ENCODE results near the gene JUN.

JUN gene

DNA sequence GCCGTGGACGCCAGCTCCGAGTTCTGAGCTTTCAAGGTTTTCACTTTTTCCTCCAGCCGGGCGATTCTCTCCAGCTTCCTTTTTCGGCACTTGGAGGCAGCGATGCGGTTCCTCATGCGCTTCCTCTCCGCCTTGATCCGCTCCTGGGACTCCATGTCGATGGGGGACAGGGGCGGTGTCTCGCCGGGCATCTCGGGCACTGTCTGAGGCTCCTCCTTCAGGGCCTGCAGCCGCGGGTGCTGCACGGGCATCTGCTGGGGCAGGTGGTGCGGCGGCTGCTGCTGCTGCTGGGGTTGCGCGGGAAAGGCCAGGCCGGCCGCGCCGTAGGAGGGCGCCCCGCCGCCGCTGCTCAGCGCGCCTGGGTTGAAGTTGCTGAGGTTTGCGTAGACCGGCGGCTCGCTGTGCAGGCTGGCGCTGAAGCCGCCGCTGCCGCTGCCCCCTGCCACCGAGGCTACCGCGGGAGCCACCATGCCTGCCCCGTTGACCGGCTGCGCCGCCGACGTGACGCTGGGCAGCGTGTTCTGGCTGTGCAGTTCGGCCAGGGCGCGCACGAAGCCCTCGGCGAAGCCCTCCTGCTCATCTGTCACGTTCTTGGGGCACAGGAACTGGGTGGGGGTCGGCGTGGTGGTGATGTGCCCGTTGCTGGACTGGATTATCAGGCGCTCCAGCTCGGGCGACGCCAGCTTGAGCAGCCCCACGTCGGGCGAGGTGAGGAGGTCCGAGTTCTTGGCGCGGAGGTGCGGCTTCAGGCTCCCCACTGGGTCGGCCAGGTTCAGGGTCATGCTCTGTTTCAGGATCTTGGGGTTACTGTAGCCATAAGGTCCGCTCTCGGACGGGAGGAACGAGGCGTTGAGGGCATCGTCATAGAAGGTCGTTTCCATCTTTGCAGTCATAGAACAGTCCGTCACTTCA is 1.4 kb downstream of the JUN start:
- TF ChIP-seq, protein P1, sequence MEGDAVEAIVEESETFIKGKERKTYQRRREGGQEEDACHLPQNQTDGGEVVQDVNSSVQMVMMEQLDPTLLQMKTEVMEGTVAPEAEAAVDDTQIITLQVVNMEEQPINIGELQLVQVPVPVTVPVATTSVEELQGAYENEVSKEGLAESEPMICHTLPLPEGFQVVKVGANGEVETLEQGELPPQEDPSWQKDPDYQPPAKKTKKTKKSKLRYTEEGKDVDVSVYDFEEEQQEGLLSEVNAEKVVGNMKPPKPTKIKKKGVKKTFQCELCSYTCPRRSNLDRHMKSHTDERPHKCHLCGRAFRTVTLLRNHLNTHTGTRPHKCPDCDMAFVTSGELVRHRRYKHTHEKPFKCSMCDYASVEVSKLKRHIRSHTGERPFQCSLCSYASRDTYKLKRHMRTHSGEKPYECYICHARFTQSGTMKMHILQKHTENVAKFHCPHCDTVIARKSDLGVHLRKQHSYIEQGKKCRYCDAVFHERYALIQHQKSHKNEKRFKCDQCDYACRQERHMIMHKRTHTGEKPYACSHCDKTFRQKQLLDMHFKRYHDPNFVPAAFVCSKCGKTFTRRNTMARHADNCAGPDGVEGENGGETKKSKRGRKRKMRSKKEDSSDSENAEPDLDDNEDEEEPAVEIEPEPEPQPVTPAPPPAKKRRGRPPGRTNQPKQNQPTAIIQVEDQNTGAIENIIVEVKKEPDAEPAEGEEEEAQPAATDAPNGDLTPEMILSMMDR (IDR thresholded peaks at IDR 0.05): peak; percentile 26
- Histone ChIP-seq H3K36me3 (no peaks in the 10 kb centered on the region), H3K4me1 (ENCODE audit: control insufficient read depth in 1 of 2, insufficient read depth in 1 of 2, low read depth in 1 of 2, low read length in 1 of 2) (peaks cover 35 to 38% of the 10 kb centered on the region in 2 experiments), H3K9me3 (no peaks in the 10 kb centered on the region), H3K27me3 (peaks cover 94% of the 10 kb centered on the region), H3K27ac (peak overlapping the region; percentile 83), H3K4me3 (ENCODE audit: low read depth in 1 of 2, low read length in 1 of 2) (peak overlapping the region; percentile 74 to 98)

DNA sequence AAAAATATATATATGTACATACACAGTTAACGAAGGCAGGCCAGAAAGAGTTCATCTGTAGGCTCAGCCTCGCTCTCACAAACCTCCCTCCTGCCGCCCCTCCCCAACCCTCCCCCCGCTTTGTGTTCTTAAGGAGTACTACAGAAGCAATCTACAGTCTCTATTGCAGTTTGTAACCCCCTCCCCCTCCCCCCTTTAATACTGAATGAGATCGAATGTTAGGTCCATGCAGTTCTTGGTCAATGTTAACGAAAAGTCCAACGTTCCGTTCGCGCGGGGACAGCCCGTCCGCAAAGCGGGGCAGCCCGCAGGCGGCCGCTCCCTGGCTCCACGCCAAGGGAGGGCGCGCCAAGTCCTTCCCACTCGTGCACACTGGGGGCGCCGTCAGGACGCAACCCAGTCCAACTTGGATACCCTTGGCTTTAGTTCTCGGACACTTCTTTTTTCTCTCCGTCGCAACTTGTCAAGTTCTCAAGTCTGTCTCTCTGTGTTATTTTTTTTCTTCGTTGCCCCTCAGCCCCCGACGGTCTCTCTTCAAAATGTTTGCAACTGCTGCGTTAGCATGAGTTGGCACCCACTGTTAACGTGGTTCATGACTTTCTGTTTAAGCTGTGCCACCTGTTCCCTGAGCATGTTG is 2.2 kb downstream of the JUN start:
- H3K4me3 ChIP-seq (ENCODE audit: low read depth in 1 of 2, low read length in 1 of 2): peak overlapping the region; percentile 74 to 98
- peak overlapping the region; percentile 83 for H3K27ac ChIP-seq
- H3K36me3 ChIP-seq: no peaks in the 10 kb centered on the region
- H3K27me3 ChIP-seq: peaks cover 90% of the 10 kb centered on the region
- TF ChIP-seq, protein P1 (IDR thresholded peaks at IDR 0.05): no peak
- peaks cover 35 to 38% of the 10 kb centered on the region in 2 experiments for H3K4me1 ChIP-seq (ENCODE audit: control insufficient read depth in 1 of 2, insufficient read depth in 1 of 2, low read depth in 1 of 2, low read length in 1 of 2)
- no peaks in the 10 kb centered on the region for H3K9me3 ChIP-seq

DNA sequence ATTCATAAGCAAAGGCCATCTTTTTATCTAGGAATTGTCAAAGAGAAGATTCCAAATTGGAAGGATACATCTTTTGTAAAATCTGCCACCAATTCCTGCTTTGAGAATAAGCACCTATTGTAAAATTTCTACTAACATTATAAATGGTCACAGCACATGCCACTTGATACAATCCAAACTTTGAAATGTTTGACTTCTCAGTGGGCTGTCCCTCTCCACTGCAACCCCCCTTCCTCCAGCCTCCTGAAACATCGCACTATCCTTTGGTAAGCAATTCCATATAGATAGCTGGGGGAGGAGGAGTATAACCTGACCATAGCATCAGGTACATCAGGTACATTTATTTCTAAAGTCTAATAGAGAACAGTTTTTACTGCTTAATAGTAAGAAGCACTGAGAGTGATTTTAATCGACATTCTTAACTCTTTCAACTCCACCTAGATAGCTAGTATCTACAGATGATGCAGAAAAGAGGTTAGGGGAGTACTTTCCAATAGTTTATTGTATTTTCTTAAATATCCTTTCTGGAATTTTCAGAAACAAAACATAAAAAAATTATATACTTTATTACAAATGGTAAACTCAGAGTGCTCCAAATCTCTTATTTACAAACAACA is 2.9 kb downstream of the JUN start:
- H3K4me3 ChIP-seq (ENCODE audit: low read depth in 1 of 2, low read length in 1 of 2): peak overlapping the region in 1 of 2 experiments; percentile 98
- H3K27me3 ChIP-seq: peaks cover 83% of the 10 kb centered on the region
- TF ChIP-seq, protein P1 (IDR thresholded peaks at IDR 0.05): no peak
- no peak overlapping the region for H3K27ac ChIP-seq
- H3K9me3 ChIP-seq: no peaks in the 10 kb centered on the region
- H3K36me3 ChIP-seq: no peaks in the 10 kb centered on the region
- H3K4me1 ChIP-seq (ENCODE audit: control insufficient read depth in 1 of 2, insufficient read depth in 1 of 2, low read depth in 1 of 2, low read length in 1 of 2): peaks cover 35 to 38% of the 10 kb centered on the region in 2 experiments

DNA sequence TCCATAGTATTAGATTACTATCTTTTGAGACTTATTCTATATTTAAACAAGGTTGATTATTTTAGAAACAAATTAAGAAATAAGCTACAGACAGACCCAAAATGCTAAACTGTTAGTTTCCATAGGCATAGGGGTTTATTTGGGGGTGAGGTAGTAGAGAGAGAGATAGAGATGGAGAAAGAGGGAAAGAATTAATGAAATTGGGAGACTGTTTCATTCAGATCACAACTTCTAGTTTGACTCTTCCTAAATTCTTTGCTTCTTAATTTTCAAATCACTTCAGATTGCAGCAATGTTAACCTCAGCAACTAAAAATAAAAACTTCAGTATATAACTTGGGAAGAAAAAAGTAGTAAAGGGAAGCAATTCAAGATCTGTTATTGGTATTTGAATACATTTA is 3.4 kb downstream of the JUN start:
- Histone ChIP-seq H3K9me3 (no peaks in the 10 kb centered on the region), H3K4me3 (ENCODE audit: low read depth in 1 of 2, low read length in 1 of 2) (no peak overlapping the region), H3K36me3 (no peaks in the 10 kb centered on the region), H3K27me3 (peaks cover 79% of the 10 kb centered on the region), H3K4me1 (ENCODE audit: control insufficient read depth in 1 of 2, insufficient read depth in 1 of 2, low read depth in 1 of 2, low read length in 1 of 2) (peaks cover 34 to 38% of the 10 kb centered on the region in 2 experiments), H3K27ac (no peak overlapping the region)
- TF ChIP-seq, protein P1 (IDR thresholded peaks at IDR 0.05): no peak

DNA sequence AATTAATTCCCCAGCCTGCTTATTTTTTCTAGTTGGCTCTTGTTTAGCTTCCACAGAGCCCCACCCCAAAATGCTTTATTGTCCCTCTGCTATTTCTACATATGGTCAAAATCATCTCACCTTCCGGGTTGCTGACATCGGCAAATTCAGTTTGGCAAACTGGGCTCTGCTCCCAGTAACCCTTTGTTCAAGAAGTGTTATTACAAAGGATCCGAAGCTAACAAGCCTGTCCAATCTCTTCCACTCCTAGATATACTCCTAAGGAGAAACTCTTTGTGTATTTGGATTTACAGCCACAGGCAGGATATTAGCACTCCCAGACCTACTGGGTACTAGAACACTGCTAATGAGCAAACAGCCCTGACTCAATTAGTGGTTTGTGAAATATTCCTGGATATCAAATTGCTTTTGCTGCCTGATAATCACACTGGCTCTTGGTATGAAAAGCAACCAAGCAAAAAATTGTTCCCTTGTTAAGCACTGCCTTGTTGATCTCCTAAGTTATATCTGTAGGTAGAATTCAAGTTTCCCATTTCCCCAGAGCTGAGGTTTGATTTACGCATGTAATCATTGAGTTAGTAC is 4.0 kb downstream of the JUN start:
- Histone ChIP-seq H3K9me3 (no peaks in the 10 kb centered on the region), H3K4me1 (ENCODE audit: control insufficient read depth in 1 of 2, insufficient read depth in 1 of 2, low read depth in 1 of 2, low read length in 1 of 2) (peaks cover 28 to 32% of the 10 kb centered on the region in 2 experiments), H3K27ac (no peak overlapping the region), H3K27me3 (peaks cover 79% of the 10 kb centered on the region), H3K36me3 (no peaks in the 10 kb centered on the region), H3K4me3 (ENCODE audit: low read depth in 1 of 2, low read length in 1 of 2) (no peak overlapping the region)
- TF ChIP-seq, protein P1 (IDR thresholded peaks at IDR 0.05): no peak

All from neutrophil (primary cell).